Measurements from ENCODE around the gene CNOT4. TPM values are rescaled to one million over a fixed set of nuclear protein-coding genes. Genes with fewer than 3 reads are reported as not detected.

The CNOT4 gene
- total and polyA plus RNA-seq, 2 of the 8 experiments (the other 6 are each of a cell fraction or from before 2014, with no cell fraction given): 10.9 to 25.8 TPM

- Histone ChIP-seq H2BK15ac (ENCODE audit: low read length) (no peak overlapping the region), H3K9me3 (ENCODE audit: insufficient read depth in 2 of 2, low read depth in 1 of 2, low read length in 1 of 2) (no peaks in the 10 kb centered on the region), H3K4me3 (ENCODE audit: extremely low read depth in 1 of 4, insufficient read depth in 2 of 4, low read depth in 3 of 4, low read length in 4 of 4) (no peak overlapping the region), H4K20me1 (replicated peaks in 1 of 2; ENCODE audit: control insufficient read depth in 1 of 2, insufficient read depth in 2 of 2, low read length in 2 of 2) (no peaks in the 10 kb centered on the region), H3K23me2 (ENCODE audit: low read depth, low read length) (no peaks in the 10 kb centered on the region), H3K4me1 (replicated peaks in 1 of 4; ENCODE audit: control insufficient read depth in 3 of 4, insufficient read depth in 4 of 4, low read length in 3 of 4) (peaks cover 2 to 7% (median 5%) of the 10 kb centered on the region in 4 experiments; a peak in 6 of 7 replicates), H4K5ac (ENCODE audit: insufficient read length, low read depth, low read length) (no peak overlapping the region), H3K79me1 (ENCODE audit: low read depth, low read length) (no peaks in the 10 kb centered on the region), H3K14ac (ENCODE audit: insufficient read length) (no peak overlapping the region), H4K91ac (replicated peaks; ENCODE audit: insufficient read length, low read length) (no peak overlapping the region), H2AK5ac (ENCODE audit: low read depth, low read length) (no peak overlapping the region), H2AFZ (ENCODE audit: low read length) (no peak overlapping the region), H3K4ac (replicated peaks; ENCODE audit: insufficient read length, low read depth, low read length) (no peak overlapping the region), H3K27me3 (replicated peaks in 1 of 4; ENCODE audit: control insufficient read depth in 3 of 4, extremely low read depth in 1 of 4, insufficient read depth in 3 of 4, low read length in 3 of 4) (no peaks in the 10 kb centered on the region), H2BK20ac (ENCODE audit: low read length) (no peak overlapping the region), H3K9ac (replicated peaks in 1 of 4; ENCODE audit: extremely low read depth in 1 of 4, low read depth in 3 of 4, low read length in 3 of 4) (no peak overlapping the region), H3K4me2 (ENCODE audit: insufficient read depth in 1 of 2, low read depth in 2 of 2, low read length in 2 of 2) (no peak overlapping the region), H3K27ac (ENCODE audit: low read depth, low read length) (no peak overlapping the region), H3K23ac (ENCODE audit: insufficient read length) (no peak overlapping the region), H3K79me2 (ENCODE audit: control insufficient read depth in 1 of 2, insufficient read depth in 2 of 2, low read length in 2 of 2) (no peaks in the 10 kb centered on the region), H4K8ac (ENCODE audit: extremely low read depth, insufficient read depth, low read length) (no peak overlapping the region), H3K36me3 (ENCODE audit: control insufficient read depth in 2 of 4, insufficient read depth in 4 of 4, low read length in 3 of 4) (no peaks in the 10 kb centered on the region), H2BK12ac (ENCODE audit: low read depth, low read length) (no peak overlapping the region), H2BK120ac (replicated peaks; ENCODE audit: low read depth, low read length) (no peak overlapping the region), H3K56ac (replicated peaks; ENCODE audit: insufficient read length, low read depth, low read length) (no peak overlapping the region), H2BK5ac (ENCODE audit: low read depth, low read length) (no peak overlapping the region), H3K18ac (ENCODE audit: extremely low read depth, low read length) (no peak overlapping the region)
- DNase-seq (ENCODE audit: low read depth in 1 of 2, low spot score in 2 of 2): no peak
- FAIRE-seq: no peak
- CTCF ChIA-PET (ENCODE audit: partially characterized antibody): interaction anchor here (0.6 to 5.4 kb wide), 2 partner anchors 17 to 21 kb away, joined by 4 to 29 read pairs; no protein-coding TSS in a partner anchor
- 82% methylated on average over 2 of the region's 2 CpGs; no CpG with 5 or more reads in 1 of the 2 experiments for WGBS, 2 experiments (ENCODE audit: extremely low coverage in 1 of 2, insufficient coverage in 1 of 2, insufficient read length in 1 of 2, insufficient replicate concordance in 2 of 2, low coverage in 1 of 2, low lambda C conversion rate in 2 of 2, missing lambda C conversion rate in 1 of 2)
- POLR2A ChIA-PET (ENCODE audit: partially characterized antibody): no interaction called here
- TF ChIP-seq BCL11A (IDR thresholded peaks at IDR 0.05; ENCODE audit: low read depth in 2 of 2, low read length in 2 of 2) (no peak), CEBPB (IDR thresholded peaks at IDR 0.05; ENCODE audit: low read depth, low read length) (no peak), CREB1 (IDR thresholded peaks at IDR 0.05) (no peak), SIX5 (IDR thresholded peaks at IDR 0.05; ENCODE audit: low read depth, low read length) (no peak), TBP (IDR thresholded peaks at IDR 0.05; ENCODE audit: low read depth, low read length) (no peak), MAFK (IDR thresholded peaks at IDR 0.05; ENCODE audit: low read depth, low read length) (no peak), GABPA (IDR thresholded peaks at IDR 0.05; ENCODE audit: borderline replicate concordance, insufficient read depth, low read length) (no peak), SP4 (IDR thresholded peaks at IDR 0.05; ENCODE audit: low read length) (no peak), RFX5 (IDR thresholded peaks at IDR 0.05; ENCODE audit: borderline replicate concordance, low read depth, low read length) (no peak), JUN (IDR thresholded peaks at IDR 0.05; ENCODE audit: low read depth, low read length) (no peak), ZNF274 (IDR thresholded peaks at IDR 0.05; ENCODE audit: borderline replicate concordance, extremely low read depth, low read length) (no peak), CHD1 (IDR thresholded peaks at IDR 0.05; ENCODE audit: low read depth, low read length) (no peak)
- TF ChIP-seq, protein P1, sequence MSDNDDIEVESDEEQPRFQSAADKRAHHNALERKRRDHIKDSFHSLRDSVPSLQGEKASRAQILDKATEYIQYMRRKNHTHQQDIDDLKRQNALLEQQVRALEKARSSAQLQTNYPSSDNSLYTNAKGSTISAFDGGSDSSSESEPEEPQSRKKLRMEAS (IDR thresholded peaks at IDR 0.05): no peak
- TF ChIP-seq, protein P2, sequence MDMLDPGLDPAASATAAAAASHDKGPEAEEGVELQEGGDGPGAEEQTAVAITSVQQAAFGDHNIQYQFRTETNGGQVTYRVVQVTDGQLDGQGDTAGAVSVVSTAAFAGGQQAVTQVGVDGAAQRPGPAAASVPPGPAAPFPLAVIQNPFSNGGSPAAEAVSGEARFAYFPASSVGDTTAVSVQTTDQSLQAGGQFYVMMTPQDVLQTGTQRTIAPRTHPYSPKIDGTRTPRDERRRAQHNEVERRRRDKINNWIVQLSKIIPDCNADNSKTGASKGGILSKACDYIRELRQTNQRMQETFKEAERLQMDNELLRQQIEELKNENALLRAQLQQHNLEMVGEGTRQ (IDR thresholded peaks at IDR 0.05; ENCODE audit: low read length): no peak
Observed at GRCh38 chr7:135383525-135384175, 126.3 kb downstream of the CNOT4 start.
